NCI-H524 treated with DMSO at 0.1 percent for 48 hours (cell line): ENCODE data around the gene TGFB1.

Experiments
- DNase-seq: peaks from one replicate; lab custom pipeline; 2025; lab: John Stamatoyannopoulos, UW

The TGFB1 gene

GRCh38 chr19:41321204-41321599 lies 32.5 kb downstream of the TGFB1 start:
- DNase-seq: no peak

- no peak for DNase-seq
Observed at GRCh38 chr19:41320568-41320967, 33.2 kb downstream of the TGFB1 start.

GRCh38 chr19:41320185-41320518 lies 33.6 kb downstream of the TGFB1 start:
- DNase-seq: no peak

- DNase-seq: no peak
Observed at GRCh38 chr19:41319500-41320184, 34.1 kb downstream of the TGFB1 start.

- DNase-seq: no peak
Observed at GRCh38 chr19:41318696-41319499, 34.8 kb downstream of the TGFB1 start.

GRCh38 chr19:41316306-41316920 lies 37.3 kb downstream of the TGFB1 start:
- DNase-seq: no peak

GRCh38 chr19:41311613-41312012 lies 42.1 kb downstream of the TGFB1 start:
- DNase-seq: no peak

- no peak for DNase-seq
Observed at GRCh38 chr19:41311072-41311471, 42.6 kb downstream of the TGFB1 start.

- DNase-seq: peak; percentile 34
Observed at GRCh38 chr19:41310033-41310831, 43.5 kb downstream of the TGFB1 start, which contains the start of gene CCDC97. Gene CCDC97 (plus strand): TSS chr19:41310172. CDS start chr19:41310311, 139 bp downstream.

- no peak for DNase-seq
Observed at GRCh38 chr19:41309180-41310032, 44.3 kb downstream of the TGFB1 start.

GRCh38 chr19:41308450-41309179 lies 45.1 kb downstream of the TGFB1 start:
- no peak for DNase-seq

- DNase-seq: no peak
Observed at GRCh38 chr19:41307954-41308449, 45.7 kb downstream of the TGFB1 start.

- no peak for DNase-seq
Observed at GRCh38 chr19:41307090-41307875, 46.4 kb downstream of the TGFB1 start.

- no peak for DNase-seq
Observed at GRCh38 chr19:41305927-41306793, 47.6 kb downstream of the TGFB1 start.

GRCh38 chr19:41304706-41305483 lies 48.8 kb downstream of the TGFB1 start:
- no peak for DNase-seq

GRCh38 chr19:41303954-41304353 lies 49.8 kb downstream of the TGFB1 start:
- no peak for DNase-seq

GRCh38 chr19:41302624-41303351 lies 50.9 kb downstream of the TGFB1 start:
- DNase-seq: no peak
